CD1c-positive myeloid dendritic cell (primary cell): ENCODE results near the gene TRAF1.

ENCODE experiments used
- DNase-seq: peaks from one replicate; pipeline ENCODE4 v3.0.0-alpha.2; 2016; ENCODE audit errors: extremely low spot score

The TRAF1 gene

GRCh38 chr9:120910643-120911042 is 16.0 kb downstream of the TRAF1 start:
- DNase-seq, result no peak

- no peak for DNase-seq
Measured at GRCh38 chr9:120909904-120910303, 16.7 kb downstream of the TRAF1 start.

DNA sequence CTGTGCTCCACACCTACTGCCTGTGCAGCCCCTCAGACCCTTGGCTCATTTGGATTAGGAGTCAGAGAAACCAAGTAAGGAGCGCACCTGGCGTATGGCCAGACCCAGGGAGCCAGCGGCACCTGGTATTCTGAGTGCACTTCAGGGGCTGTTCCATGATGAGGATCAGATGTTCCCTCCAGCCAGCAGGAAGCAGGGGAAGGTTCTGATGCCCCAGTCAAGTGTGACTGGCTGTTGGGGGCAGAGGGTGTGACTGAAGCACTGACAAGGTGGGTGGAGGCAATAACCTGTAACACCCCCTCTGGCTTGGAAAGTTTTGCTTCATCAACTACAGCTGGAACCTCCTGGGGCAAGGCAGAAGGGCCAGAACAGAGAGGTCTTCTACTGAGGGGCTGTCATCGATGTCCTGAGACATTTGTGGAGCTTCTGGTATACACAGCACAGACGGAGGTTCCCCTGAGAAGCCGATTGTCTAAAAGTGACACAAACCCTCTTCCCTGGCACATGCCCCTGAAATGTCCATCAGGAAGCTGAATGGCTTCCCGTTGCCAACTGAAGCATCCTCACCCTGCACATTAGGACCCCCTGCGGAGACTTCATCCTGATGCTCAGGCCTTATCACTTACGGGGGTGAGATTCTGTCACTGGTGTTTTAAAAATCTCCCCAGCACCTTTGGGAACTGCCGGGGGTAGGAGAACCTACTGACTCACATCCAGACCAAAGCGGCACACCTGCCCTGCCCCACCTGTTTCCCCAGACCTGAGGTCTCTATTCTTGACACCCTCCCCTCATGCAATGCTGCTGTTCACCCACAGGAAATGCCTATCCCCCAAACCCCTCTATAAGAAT is 21.1 kb downstream of the TRAF1 start:
- DNase-seq, result no peak

DNA sequence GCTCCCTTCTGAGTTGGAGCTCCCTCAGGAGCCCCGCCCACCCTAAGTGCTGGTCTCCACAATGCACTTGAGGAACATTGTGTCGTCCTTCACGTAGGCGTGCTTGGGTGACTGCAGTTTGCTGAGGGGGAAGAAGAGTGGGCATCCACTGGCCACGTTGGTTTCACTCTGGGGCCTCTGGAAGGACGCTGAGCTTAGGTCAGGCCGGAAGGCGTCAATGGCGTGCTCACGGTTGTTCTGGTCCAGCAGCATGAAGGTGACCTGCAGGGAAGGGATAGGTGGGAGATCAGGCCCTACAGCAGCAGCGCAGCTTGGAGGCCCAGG is 21.7 kb downstream of the TRAF1 start:
- DNase-seq, result no peak

GRCh38 chr9:120904061-120904977 is 22.3 kb downstream of the TRAF1 start:
- DNase-seq, result no peak

DNA sequence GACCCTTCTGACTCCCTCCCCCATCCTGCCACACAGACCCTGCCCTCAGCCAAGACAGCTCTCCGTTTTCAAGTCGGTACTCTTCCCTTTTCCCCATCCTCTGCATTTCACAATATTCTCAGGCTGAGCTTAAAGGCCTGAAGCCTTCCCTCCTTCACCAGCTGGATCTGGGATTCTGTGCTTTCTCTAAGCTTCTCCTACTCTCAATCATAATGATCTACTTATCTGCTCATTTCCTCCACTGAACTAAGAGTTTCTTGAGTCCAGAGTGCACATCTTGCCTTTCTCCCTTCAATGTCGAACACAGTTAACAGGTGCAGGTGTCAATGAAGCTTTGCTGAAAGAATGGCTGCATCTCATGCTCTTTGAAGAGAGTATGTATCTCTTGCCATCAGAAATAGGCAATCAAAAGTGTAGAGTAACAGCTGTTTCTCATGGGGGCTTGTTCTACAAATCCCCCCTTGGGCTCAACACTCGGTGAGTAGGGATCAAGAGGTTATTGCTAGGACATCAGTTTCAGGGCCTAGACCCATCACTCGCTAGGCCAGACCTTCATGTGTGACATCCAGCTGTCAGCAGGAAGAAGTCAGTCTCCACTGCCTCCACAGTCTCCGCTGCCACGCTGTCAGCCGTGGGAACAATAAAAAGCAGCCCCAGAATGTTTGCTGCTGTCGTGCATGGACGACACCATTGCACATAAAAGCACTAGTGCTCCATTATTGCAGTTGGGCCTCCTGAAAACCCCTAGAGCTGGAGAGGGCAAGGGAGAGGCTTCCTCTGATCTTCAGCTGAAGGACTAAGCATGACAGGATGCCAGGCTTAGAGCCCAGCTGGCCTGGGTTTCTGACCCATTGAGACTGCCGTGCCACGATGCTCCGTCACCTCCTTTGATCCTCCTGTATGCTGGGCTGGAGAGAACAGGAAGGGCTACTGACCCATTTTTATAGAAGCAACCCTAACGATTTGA is 23.7 kb downstream of the TRAF1 start:
- DNase-seq, result no peak

DNA sequence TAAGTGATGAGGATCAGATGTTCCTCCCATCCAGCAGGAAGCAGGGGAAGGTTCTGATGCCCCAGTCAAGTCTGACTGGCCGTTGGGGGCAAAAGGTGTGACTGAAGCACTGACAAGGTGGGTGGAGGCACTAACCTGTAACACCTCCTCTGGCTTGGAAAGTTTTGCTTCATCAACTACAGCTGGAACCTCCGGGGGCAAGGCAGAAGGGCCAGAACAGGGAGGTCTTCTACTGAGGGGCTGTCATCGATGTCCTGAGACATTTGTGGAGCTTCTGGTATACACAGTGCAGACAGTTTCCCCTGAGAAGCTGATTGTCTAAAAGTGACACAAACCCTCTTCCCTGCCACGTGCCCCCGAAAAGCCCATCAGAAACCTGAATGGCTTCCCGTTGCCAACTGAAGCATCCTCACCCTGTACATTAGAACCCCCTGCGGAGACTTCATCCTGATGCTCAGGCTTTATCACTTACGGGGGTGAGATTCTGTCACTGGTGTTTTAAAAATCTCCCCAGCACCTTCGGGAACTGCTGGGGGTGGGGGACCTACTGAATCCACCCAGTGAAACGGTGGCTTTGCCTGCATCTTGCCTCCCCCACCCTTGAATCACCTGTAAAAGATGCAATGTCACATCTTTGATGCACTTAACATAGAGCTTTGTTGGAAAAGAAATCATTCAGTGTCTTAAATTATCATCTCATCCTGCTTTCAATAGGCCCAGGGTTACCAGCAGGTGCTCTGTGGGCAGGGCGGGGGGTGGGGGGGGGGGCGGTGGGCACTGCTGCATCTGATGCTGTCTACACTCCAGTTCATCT is 24.6 kb downstream of the TRAF1 start:
- DNase-seq, result no peak

DNA sequence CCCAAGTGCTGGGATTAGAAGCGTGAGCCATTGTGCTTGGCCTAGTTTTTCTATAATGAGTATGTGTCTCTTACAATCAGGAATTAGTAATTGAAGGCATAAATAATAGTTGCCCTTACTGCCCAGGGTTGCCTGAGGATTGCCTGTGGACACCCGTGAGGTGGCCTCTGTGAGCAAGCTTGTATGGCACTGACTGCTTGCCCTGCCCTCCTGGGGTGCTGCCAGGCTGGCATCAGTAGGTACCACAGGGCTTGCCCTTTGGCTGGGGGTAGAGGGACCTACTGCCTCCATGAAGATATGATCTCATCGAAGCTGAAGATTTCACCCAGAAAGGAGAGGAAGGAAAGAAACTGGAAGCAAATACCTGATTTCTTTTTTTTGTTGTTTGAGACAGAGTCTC is 25.8 kb downstream of the TRAF1 start:
- no peak for DNase-seq

DNA sequence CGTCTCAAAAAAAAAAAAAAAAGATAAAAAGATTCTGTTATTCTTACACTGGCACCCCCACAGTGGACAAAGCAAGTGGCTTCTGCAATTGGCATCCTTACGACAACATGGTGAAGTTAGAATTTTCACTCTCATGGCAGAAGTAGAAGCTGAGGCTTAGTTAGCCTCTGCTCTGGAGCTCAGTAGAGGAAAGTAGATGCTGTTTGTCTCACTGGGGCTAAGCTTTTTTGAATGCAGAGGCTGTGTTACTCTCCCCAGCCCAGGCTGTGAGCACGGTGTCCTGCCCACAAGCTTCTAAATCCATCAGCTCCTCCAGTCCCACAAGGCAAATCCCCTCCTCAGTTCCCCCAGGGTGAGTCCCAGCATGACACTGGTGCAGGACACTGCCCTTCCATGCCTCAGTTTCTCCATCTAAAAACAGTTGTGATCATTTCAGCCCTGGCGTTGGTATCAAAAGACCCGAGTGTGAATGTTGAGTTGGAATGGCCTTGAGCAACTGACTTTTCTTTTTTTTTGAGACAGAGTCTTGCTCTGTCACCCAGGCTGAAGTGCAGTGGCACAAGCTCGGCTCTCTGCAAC is 27.0 kb downstream of the TRAF1 start:
- no peak for DNase-seq

DNA sequence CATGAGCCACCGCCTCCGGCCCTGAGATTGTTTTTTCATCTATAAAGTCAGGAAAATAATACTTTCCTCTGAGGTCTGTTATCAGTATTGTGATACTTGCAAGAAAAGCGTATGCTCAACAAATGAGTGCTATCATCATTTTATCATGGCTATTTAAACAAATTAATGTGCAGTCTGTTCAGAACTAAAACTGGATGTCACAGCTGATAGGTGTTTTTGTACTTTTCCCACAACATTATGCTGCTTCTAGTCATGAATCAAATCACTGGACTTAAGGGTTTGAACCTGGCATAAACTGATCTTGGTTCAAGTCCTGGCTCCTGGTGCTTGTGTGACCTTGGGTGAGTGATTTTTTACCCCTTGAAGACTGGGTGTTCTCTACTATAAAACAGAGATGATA is 28.2 kb downstream of the TRAF1 start:
- DNase-seq, result no peak

GRCh38 chr9:120895951-120896350 is 30.6 kb downstream of the TRAF1 start:
- DNase-seq, result no peak

GRCh38 chr9:120894321-120895148 is 32.1 kb downstream of the TRAF1 start:
- DNase-seq, result no peak

DNA sequence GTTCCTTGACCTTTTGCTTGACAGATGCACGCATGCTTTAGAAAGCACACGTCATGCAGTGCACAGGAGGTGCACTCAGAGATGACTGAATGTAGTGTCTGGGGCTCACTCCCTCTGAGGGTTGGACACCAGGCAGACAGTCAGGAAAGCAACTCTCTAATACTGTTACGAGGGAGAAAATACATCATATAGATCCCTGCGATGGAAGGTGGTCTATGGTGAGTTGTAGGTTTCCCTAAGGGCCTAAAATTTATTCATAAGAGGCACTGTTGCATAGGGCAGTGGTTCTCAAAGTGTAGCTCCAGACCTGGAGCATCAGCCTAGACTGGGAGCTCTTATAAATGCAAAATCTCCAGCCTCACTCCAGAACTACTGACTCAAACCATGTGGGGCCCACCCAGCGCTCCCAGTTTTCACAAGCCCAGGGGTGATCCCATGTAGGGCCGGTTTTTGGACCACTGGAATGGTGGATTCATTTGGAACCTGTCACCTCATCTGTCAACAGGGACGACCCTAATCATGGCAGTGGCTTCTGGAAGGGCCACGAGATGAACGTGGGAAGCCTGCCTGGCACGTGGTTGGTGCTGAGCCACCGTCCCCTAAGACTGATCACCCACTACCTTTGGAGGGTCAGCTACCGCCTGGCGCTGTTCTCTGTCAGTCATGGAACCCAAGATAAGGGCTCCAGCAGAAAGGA is 32.8 kb downstream of the TRAF1 start:
- no peak for DNase-seq

DNA sequence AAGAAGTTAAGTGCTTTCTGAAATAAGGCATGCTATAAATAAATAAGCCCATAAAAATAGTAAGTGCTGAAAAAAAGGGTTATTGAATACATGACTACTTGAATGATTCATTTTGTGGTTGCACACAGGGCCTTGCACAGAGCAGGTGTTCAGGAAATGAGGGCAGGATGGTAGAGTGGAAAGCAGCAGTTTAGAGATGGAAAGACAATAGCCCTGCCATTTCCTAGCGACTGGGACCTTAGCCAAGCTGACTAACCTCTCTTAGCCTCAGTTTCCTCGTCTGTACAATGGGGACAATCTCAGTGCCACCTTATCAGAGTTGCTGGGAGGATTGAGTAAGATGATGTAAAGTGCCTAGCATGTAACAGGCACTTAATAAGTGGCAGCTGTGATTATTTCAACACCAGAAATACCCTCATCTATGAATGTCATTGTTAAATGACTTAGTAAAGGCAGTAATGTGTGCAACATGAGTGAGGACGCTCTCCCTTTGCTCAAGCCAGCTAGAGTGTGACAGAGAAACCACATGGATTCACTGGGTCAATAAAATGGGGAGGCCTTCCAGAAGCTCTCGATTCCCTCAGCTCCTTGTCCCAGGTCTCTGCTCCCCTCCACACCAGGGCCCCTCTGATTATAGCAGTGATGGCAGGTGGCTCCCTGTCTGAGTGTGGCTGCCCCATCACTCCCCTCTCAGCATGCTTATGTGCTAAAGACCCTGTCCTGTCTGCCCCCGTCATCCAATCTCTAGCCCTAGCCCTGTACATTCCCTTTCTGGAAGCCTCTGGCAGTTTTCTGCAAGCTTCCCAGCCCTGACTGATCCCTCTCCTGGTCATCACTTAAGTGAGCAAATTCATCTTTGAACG is 33.6 kb downstream of the TRAF1 start:
- DNase-seq, result no peak

- DNase-seq, result no peak
Measured at GRCh38 chr9:120891884-120892747, 34.5 kb downstream of the TRAF1 start.

- DNase-seq, result no peak
Measured at GRCh38 chr9:120891245-120891883, 35.2 kb downstream of the TRAF1 start.
